Measurements from ENCODE around the gene LCP1. TPM values are rescaled to one million over a fixed set of nuclear protein-coding genes. Genes with fewer than 3 reads are reported as not detected.

LCP1 gene
- total RNA-seq, 1 donor from 2014 or later: 371 TPM

DNA sequence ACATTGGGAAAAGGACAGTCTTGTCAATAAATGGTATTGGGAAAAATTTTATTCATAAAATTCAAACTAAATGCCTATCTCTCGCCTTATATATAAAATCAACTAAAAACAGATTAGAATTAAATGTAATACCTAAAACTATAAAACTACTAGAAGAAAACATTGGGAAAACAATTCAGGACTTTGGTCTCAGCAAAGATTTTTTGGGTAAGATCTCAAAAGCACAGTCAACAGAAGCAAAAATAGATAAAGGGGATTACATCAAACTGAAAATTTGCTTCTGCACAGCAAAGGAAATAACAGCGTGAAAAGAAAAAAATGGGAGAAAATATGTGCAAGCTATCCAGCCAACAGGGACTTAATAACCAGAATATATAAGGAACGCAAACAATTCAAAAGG is 105.2 kb downstream of the LCP1 start:
- Histone ChIP-seq H3K27ac (no peak overlapping the region), H3K4me1 (no peaks in the 10 kb centered on the region), H3K27me3 (ENCODE audit: low read depth) (no peaks in the 10 kb centered on the region), H3K4me3 (no peak overlapping the region), H3K9me3 (no peaks in the 10 kb centered on the region), H3K36me3 (no peaks in the 10 kb centered on the region)
- DNase-seq: no peak
- intact Hi-C loops (cut with DNase I): no loop called here
- TF ChIP-seq, protein P1, sequence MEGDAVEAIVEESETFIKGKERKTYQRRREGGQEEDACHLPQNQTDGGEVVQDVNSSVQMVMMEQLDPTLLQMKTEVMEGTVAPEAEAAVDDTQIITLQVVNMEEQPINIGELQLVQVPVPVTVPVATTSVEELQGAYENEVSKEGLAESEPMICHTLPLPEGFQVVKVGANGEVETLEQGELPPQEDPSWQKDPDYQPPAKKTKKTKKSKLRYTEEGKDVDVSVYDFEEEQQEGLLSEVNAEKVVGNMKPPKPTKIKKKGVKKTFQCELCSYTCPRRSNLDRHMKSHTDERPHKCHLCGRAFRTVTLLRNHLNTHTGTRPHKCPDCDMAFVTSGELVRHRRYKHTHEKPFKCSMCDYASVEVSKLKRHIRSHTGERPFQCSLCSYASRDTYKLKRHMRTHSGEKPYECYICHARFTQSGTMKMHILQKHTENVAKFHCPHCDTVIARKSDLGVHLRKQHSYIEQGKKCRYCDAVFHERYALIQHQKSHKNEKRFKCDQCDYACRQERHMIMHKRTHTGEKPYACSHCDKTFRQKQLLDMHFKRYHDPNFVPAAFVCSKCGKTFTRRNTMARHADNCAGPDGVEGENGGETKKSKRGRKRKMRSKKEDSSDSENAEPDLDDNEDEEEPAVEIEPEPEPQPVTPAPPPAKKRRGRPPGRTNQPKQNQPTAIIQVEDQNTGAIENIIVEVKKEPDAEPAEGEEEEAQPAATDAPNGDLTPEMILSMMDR (IDR thresholded peaks at IDR 0.05): no peak
- ATAC-seq: no peak

Other genes with a start within 250 kb of the LCP1 start
- 52.0 TPM for gene ZC3H13, start 129.4 kb downstream of the LCP1 start, total RNA-seq
- gene CPB2, start 77.1 kb downstream of the LCP1 start, total RNA-seq: 33.5 TPM
- 1.7 TPM for gene LRRC63, start 29.8 kb upstream of the LCP1 start, total RNA-seq
- 3.5 TPM for gene RUBCNL, start 205.1 kb upstream of the LCP1 start, total RNA-seq

Data from lower lobe of right lung (tissue), 2 donors.